SJSA1 (cell line): Measurements from ENCODE around the gene NEK7. TPM values are rescaled to one million over a fixed set of nuclear protein-coding genes. Genes with fewer than 3 reads are reported as not detected.

Experiments used
- DNase-seq, 2 experiments: peaks; one replicate each; pipeline ENCODE4 v3.0.0-alpha.2; 2015 to 2020; ENCODE audit warnings: low spot score in 2 of 2, low read depth in 1 of 2
- H3K27ac ChIP-seq: fragments of 250-450 bp; sonication (Bioruptor Pico); 2 replicates; pipeline ENCODE4 v1.5.1; 2020; ENCODE audit warnings: mild to moderate bottlenecking, moderate library complexity
- H3K27me3 ChIP-seq: fragments of 250-450 bp; sonication (Bioruptor Pico); replicated peaks from 2 replicates; pipeline ENCODE4 v1.5.1; 2020; ENCODE audit warnings: mild to moderate bottlenecking, moderate library complexity
- H3K36me3 ChIP-seq: fragments of 250-450 bp; sonication (Bioruptor Pico); 2 replicates; pipeline ENCODE4 v1.5.1; 2020; ENCODE audit warnings: mild to moderate bottlenecking
- H3K4me1 ChIP-seq: fragments of 250-450 bp; sonication (Bioruptor Pico); replicated peaks from 2 replicates; pipeline ENCODE4 v1.6.1; 2021; ENCODE audit warnings: mild to moderate bottlenecking
- H3K4me3 ChIP-seq: fragments of 250-450 bp; sonication (Bioruptor Pico); 2 replicates; pipeline ENCODE4 v1.5.1; 2020; ENCODE audit warnings: mild to moderate bottlenecking
- H3K9me3 ChIP-seq: fragments of 250-450 bp; sonication (Bioruptor Pico); replicated peaks from 2 replicates; pipeline ENCODE4 v1.5.1; 2020; ENCODE audit warnings: mild to moderate bottlenecking
- total RNA-seq: library from RNA; depleted of rRNA; stranded (reverse); fragments of >200 nt; shearing (Covaris generic); gene quantifications from 2 replicates; pipeline ENCODE4 v1.2.3, GENCODE V29; 2014

Gene NEK7
- total RNA-seq, 1 experiment from 2014 or later, result 136 TPM

DNA sequence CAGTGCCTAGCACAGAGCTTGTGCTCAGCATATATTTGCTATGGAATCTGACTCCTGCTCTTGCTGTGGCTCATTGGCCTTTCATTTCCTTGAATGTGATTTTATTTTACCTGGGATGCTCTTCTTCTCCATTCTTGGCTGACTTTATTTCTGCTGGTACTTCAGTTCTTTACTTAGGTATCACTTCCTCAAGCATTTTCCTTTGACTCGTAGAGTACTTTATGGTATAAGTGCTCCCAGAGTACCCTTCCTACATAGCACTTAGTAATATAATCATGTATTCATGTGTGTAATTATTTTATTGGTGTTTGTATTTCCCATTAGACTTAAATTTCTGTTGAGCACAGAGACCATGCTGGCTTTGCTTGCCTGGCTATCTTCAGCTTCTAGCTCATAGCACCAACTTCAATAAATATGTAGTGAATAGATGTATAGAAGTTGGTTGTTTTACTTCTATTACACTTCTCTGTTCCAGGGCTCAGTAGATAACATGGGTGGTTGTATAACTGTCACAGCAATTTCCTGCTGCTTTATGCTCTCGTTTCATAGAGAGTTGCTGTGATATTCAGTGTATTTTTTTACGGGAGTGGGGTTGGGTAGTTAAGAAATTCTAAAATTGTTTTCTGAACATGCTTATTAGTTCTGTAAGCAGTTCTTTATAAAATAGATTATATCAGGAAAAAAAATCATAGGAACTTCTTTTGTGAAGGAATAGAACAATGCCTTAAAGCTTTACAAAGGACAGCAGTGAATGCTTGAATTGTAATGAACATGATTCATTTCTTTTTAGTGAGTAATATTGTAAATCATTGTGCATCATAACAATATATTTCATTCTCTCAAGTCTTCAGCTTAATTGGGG is 112.2 kb downstream of the NEK7 start:
- Histone ChIP-seq H3K27ac (peak overlapping the region; percentile 72), H3K36me3 (peaks cover 11% of the 10 kb centered on the region)
- peak in 1 of 2 experiments; percentile 16 for DNase-seq

GRCh38 chr1:198269646-198269940 is 112.8 kb downstream of the NEK7 start:
- Histone ChIP-seq H3K36me3 (peaks cover 11% of the 10 kb centered on the region), H3K9me3 (no peaks in the 10 kb centered on the region), H3K4me3 (no peak overlapping the region), H3K4me1 (peaks cover 41% of the 10 kb centered on the region), H3K27me3 (no peaks in the 10 kb centered on the region), H3K27ac (peak overlapping the region; percentile 72)
- DNase-seq, result no peak

More for the DNA sequence above, 112.2 kb downstream of the NEK7 start:
- H3K9me3 ChIP-seq, result no peaks in the 10 kb centered on the region
- H3K4me3 ChIP-seq, result no peak overlapping the region
- H3K27me3 ChIP-seq, result no peaks in the 10 kb centered on the region
- peaks cover 41% of the 10 kb centered on the region for H3K4me1 ChIP-seq

DNA sequence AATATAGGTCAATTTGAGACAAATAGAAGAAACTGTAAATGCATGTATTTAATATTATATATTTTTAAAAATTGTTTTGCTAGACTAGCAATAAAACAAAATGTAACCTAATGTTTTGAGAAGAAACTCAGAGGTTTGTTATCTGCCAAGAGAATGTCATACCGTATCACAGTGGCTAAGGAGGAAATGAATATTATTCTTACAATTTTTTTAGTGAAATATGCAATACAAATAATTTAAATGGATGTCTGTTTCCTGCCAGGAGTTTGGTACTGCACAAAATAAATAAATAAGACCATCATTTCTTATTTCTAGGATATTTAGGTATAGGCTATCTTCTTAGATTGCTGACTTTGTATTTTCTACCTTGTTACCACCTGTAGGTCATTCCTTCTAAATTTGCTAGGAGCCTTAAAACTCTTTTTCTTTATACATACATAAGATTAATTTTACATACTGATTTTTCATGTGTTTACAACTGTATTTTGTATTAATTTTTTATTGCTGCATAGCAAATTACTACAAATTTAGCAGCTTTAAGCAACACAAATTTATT is 113.6 kb downstream of the NEK7 start:
- Histone ChIP-seq H3K9me3 (no peaks in the 10 kb centered on the region), H3K36me3 (peaks cover 5% of the 10 kb centered on the region), H3K4me1 (peaks cover 35% of the 10 kb centered on the region), H3K27me3 (no peaks in the 10 kb centered on the region), H3K27ac (no peak overlapping the region), H3K4me3 (no peak overlapping the region)
- no peak for DNase-seq

DNA sequence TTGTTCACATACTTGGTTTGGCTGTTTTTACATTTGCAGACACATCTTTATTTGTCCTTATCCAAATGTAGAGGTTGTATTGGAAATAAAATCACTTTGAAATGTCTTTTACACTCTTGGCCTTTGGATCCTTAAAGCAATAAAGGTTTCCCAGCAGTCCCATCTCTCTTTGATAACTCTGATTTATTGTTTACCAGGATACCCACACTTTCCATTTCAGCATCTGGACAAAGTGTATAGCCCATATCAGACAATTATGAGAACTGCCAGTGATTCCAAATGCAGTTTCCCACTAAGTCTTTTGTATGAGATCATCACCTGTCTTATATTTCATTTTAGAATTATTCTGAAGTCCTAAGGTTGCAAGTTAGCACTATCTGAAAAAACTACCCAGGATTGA is 114.7 kb downstream of the NEK7 start:
- no peak overlapping the region for H3K4me3 ChIP-seq
- no peaks in the 10 kb centered on the region for H3K9me3 ChIP-seq
- no peak overlapping the region for H3K27ac ChIP-seq
- peaks cover 5% of the 10 kb centered on the region; the same call in 1 of the 2 replicates for H3K36me3 ChIP-seq
- no peak for DNase-seq
- H3K27me3 ChIP-seq, result no peaks in the 10 kb centered on the region
- peaks cover 35% of the 10 kb centered on the region for H3K4me1 ChIP-seq

DNA sequence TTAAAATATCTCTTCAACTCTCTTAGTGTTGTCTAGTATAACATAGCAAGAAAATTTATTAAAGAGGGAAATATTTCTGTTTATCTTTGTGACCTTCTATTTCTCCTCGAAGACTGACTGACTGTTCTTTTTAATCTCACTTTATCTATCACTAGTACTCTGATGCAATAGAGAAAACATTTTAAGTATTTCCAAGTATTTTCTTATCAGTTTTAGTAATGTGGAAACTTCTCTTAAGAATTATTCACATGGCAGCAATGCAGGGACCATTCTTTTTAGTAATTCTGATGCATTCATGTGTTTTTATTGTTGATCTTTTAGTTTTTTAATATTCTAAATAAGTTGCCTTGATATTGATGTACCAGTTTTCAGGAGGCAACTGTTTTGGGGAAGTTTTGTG is 115.7 kb downstream of the NEK7 start:
- no peak overlapping the region for H3K4me3 ChIP-seq
- H3K36me3 ChIP-seq, result no peaks in the 10 kb centered on the region
- peaks cover 33% of the 10 kb centered on the region for H3K4me1 ChIP-seq
- DNase-seq, result peak in 1 of 2 experiments; percentile 14
- no peak overlapping the region for H3K27ac ChIP-seq
- H3K27me3 ChIP-seq, result no peaks in the 10 kb centered on the region
- H3K9me3 ChIP-seq, result no peaks in the 10 kb centered on the region

DNA sequence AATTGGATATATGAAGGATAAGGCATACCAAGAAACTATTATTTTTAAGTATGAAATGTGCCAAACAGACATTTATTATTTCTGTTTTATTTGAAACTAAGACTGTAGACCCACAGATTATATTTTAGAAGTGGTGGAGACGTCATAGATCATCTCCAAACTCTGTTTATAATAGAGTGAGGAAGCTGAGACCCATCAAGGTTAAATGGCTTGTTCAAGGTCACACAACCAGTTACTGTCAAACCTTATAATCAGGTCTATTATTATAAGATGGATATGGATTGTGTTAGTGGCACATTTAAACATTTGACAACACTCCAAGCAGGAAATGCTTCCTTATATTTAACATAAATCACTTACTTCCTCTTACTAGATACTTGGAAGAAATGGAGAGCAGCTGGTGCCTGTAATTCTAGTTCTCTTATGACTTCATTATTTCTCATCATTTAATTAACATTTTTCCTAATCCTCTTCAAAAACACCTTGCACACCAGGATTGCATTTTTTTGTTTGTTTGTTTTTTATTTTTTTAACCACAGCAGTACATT is 117.0 kb downstream of the NEK7 start:
- H3K9me3 ChIP-seq, result no peaks in the 10 kb centered on the region
- H3K36me3 ChIP-seq, result no peaks in the 10 kb centered on the region
- no peak overlapping the region for H3K27ac ChIP-seq
- no peak overlapping the region for H3K4me3 ChIP-seq
- no peak for DNase-seq
- H3K27me3 ChIP-seq, result no peaks in the 10 kb centered on the region
- H3K4me1 ChIP-seq, result peaks cover 20% of the 10 kb centered on the region

- Histone ChIP-seq H3K36me3 (no peaks in the 10 kb centered on the region), H3K27me3 (no peaks in the 10 kb centered on the region), H3K27ac (no peak overlapping the region), H3K4me3 (no peak overlapping the region), H3K9me3 (no peaks in the 10 kb centered on the region), H3K4me1 (peaks cover 12% of the 10 kb centered on the region)
- no peak for DNase-seq
Observed at GRCh38 chr1:198275597-198275996, 118.8 kb downstream of the NEK7 start.

- Histone ChIP-seq H3K27ac (no peak overlapping the region), H3K4me1 (peaks cover 12% of the 10 kb centered on the region), H3K36me3 (no peaks in the 10 kb centered on the region), H3K9me3 (no peaks in the 10 kb centered on the region), H3K4me3 (no peak overlapping the region), H3K27me3 (no peaks in the 10 kb centered on the region)
- DNase-seq, result no peak
Observed at GRCh38 chr1:198276241-198276640, 119.4 kb downstream of the NEK7 start.

DNA sequence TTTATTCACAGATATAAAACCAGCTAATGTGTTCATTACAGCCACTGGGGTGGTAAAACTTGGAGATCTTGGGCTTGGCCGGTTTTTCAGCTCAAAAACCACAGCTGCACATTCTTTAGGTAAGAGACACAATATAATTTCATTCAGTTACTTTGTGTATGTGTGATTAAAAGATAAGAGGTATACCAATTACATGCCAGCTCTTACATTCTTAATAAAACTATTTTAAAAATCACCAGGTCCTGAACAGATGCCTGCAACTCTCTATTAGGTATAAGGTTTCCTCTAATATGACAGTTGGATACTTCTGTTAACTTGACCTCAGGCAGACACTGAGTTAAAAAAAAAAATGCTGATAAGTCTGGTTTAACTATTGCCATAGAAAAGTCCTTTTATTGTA is 122.1 kb downstream of the NEK7 start:
- Histone ChIP-seq H3K27me3 (no peaks in the 10 kb centered on the region), H3K27ac (no peak overlapping the region), H3K36me3 (no peaks in the 10 kb centered on the region), H3K9me3 (no peaks in the 10 kb centered on the region), H3K4me3 (no peak overlapping the region), H3K4me1 (peaks cover 11% of the 10 kb centered on the region)
- no peak for DNase-seq

- Histone ChIP-seq H3K4me3 (no peak overlapping the region), H3K36me3 (no peaks in the 10 kb centered on the region), H3K27ac (no peak overlapping the region), H3K9me3 (no peaks in the 10 kb centered on the region), H3K4me1 (peaks cover 11% of the 10 kb centered on the region), H3K27me3 (no peaks in the 10 kb centered on the region)
- no peak for DNase-seq
Observed at GRCh38 chr1:198280080-198280479, 123.3 kb downstream of the NEK7 start.

- DNase-seq, result no peak
- H3K27ac ChIP-seq, result no peak overlapping the region
- no peaks in the 10 kb centered on the region for H3K27me3 ChIP-seq
- H3K4me3 ChIP-seq, result no peak overlapping the region
- no peaks in the 10 kb centered on the region for H3K36me3 ChIP-seq
- H3K9me3 ChIP-seq, result no peaks in the 10 kb centered on the region
- H3K4me1 ChIP-seq, result peaks cover 11% of the 10 kb centered on the region
Observed at GRCh38 chr1:198281911-198282310, 125.1 kb downstream of the NEK7 start.

GRCh38 chr1:198283222-198283621 is 126.4 kb downstream of the NEK7 start:
- Histone ChIP-seq H3K36me3 (no peaks in the 10 kb centered on the region), H3K27ac (no peak overlapping the region), H3K9me3 (no peaks in the 10 kb centered on the region), H3K4me1 (peaks cover 11% of the 10 kb centered on the region), H3K27me3 (no peaks in the 10 kb centered on the region), H3K4me3 (no peak overlapping the region)
- DNase-seq, result peak in 1 of 2 experiments; percentile 21

DNA sequence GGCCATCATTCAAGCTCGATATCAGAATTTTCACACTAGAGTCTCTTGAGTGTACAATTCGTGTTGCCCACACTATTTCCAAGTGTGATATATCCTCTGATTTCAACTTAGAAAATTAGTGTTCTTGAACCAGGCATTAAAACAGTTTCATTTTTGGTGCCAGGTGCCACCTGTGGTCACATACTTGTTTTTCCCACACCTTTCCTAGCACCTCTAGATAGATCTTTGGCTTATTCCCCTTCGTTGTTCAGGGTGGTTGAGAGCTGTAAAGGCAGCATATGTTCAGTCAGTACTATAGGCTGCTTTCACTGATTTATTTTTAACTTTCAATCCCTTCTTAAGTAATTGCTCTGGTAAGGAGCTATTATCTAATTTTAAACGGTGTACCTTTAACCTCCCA is 131.1 kb downstream of the NEK7 start:
- Histone ChIP-seq H3K27ac (no peak overlapping the region), H3K4me1 (peaks cover 12% of the 10 kb centered on the region), H3K27me3 (no peaks in the 10 kb centered on the region), H3K36me3 (no peaks in the 10 kb centered on the region), H3K9me3 (no peaks in the 10 kb centered on the region), H3K4me3 (no peak overlapping the region)
- no peak for DNase-seq

- Histone ChIP-seq H3K9me3 (no peaks in the 10 kb centered on the region), H3K27me3 (no peaks in the 10 kb centered on the region), H3K4me1 (peaks cover 9% of the 10 kb centered on the region), H3K4me3 (no peak overlapping the region), H3K27ac (no peak overlapping the region), H3K36me3 (no peaks in the 10 kb centered on the region)
- DNase-seq, result no peak
Observed at GRCh38 chr1:198290089-198290683, 133.4 kb downstream of the NEK7 start.
